Measurements from ENCODE around the gene ATF7IP2. TPM values are rescaled to one million over a fixed set of nuclear protein-coding genes. Genes with fewer than 3 reads are reported as not detected.
"Not testable (repeated sequence)": the region's sequence is repeated elsewhere in the genome, so short reads cannot be mapped to it uniquely, and the experiment has no call there.

The ATF7IP2 gene
- total RNA-seq, 2 donors from 2014 or later = 84.6 to 86.7 TPM

DNA sequence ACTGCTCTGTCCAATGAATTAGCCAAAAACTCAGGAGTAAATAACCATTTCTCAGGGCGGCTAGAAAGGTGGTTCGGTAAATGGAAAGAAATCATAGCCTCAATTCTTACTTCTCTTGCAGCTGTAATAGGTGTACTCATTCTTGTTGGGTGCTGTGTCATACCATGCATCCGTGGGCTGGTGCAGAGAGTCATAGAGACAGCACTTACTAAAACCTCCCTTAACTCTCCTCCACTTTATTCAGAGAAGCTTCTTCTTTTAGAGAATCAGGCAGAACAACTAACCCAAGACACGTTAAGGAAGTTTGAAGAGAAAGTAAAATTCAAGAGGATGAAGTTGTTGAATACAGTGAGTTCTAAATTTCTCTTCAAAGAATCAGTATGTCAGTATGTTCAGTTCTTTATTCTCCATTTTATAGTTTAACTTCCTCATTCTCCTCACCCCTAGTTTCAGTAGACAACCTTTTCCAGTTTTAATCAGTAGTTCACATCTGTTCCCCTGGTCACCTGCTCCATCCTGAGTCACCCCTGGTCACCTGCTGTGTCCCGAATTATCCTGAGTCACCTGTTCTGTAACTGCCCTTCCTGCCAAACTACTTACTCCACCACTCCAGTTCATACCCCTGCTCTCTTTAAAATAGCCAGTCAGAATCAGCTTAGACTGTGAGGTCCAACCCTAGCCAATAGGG is 108.6 kb downstream of the ATF7IP2 start:
- no peak for ATAC-seq
- no peak overlapping the region for H3K27ac Mint-ChIP-seq

GRCh38 chr16:10495031-10495345 is 109.1 kb downstream of the ATF7IP2 start:
- Mint-ChIP-seq H3K36me3 (ENCODE audit: low read depth) (peaks cover 5% of the 10 kb centered on the region), H3K4me3 (no peak overlapping the region), H3K27ac (no peak overlapping the region), H3K27me3 (no peaks in the 10 kb centered on the region), H3K4me1 (peaks cover 2% of the 10 kb centered on the region)
- ATAC-seq (no peak), DNase-seq (no peak)
- no peaks in the 10 kb centered on the region for H3K9me3 ChIP-seq (ENCODE audit: control insufficient read depth, low read length, poor library complexity, severe bottlenecking)

More for the DNA sequence above, 108.6 kb downstream of the ATF7IP2 start:
- no peak for DNase-seq
- no peak overlapping the region for H3K4me3 Mint-ChIP-seq
- H3K27me3 Mint-ChIP-seq = no peaks in the 10 kb centered on the region
- H3K9me3 ChIP-seq (ENCODE audit: control insufficient read depth, low read length, poor library complexity, severe bottlenecking) = no peaks in the 10 kb centered on the region
- peaks cover 2% of the 10 kb centered on the region for H3K4me1 Mint-ChIP-seq
- H3K36me3 Mint-ChIP-seq (ENCODE audit: low read depth) = peaks cover 5% of the 10 kb centered on the region

DNA sequence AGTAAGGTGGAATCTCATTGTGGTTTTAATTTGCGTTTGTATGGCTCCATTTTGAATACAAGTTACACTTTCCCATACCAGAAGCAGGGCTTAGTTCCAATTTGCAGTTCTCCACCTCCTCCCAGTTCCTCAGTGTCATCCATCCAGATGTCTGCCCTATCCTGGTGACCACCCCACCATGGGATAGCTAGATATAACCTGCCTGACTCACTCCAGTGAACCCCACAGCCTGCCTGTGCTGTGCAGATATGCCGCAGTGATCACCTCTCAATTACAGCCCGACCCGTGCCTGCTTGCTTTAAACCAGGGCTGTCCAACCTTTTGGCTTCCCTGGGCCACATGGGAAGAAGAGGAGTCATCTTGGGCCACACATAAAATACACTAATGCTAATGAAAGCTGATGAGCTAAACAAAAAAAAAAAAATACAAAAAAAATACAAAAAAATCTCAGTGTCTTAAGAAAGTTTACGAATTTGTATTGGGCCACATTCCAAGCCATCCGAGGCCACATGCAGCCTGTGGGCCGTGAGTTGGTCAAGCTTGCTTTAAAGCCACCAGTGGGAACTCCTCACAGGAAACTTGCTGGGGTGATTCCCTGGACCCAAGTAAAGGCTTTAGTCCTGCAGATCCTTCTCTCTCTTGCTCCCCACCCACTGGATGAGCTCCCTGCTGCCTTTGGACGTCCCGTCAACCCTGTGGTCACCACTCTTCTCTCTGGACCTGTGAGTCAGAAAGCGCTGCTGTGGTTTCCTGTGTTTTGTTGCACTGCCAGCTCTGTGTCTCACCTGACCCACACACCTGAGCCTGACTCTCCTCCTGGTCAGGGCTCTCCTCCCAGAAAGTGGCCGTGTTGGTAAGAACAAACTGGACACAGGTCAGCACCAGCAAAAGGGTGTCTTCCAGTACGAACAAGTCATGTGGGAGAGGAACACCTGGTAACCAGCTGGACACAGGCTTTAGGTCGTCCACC is 111.6 kb downstream of the ATF7IP2 start:
- Mint-ChIP-seq H3K36me3 (ENCODE audit: low read depth) (peaks cover 5% of the 10 kb centered on the region), H3K4me1 (peaks cover 7% of the 10 kb centered on the region), H3K27me3 (no peaks in the 10 kb centered on the region), H3K27ac (no peak overlapping the region), H3K4me3 (no peak overlapping the region)
- no peaks in the 10 kb centered on the region for H3K9me3 ChIP-seq (ENCODE audit: control insufficient read depth, low read length, poor library complexity, severe bottlenecking)
- DNase-seq (no peak), ATAC-seq (no peak)

DNA sequence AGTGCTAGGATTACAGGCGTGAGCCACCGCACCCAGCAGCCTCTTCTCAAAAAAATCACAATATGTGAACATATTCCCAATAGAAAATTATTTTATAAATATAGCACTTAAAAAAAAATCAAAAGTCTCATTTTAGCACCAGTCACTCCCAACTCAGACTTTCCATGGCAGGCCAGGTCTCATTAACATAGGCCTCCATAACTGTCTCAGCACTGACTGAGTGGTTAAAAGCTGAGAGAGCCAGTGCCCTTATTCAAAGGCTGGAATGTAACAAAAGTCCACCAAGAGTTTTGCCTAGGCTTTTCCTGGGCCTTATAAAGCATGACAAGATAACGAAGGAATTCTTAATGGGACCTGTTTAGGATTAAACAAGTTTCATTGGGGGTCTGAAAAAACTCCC is 114.7 kb downstream of the ATF7IP2 start:
- DNase-seq = no peak
- no peak overlapping the region for H3K4me3 Mint-ChIP-seq
- H3K4me1 Mint-ChIP-seq = peaks cover 15% of the 10 kb centered on the region
- no peak overlapping the region for H3K27ac Mint-ChIP-seq
- H3K9me3 ChIP-seq (ENCODE audit: control insufficient read depth, low read length, poor library complexity, severe bottlenecking) = no peaks in the 10 kb centered on the region
- no peaks in the 10 kb centered on the region for H3K27me3 Mint-ChIP-seq
- H3K36me3 Mint-ChIP-seq (ENCODE audit: low read depth) = no peaks in the 10 kb centered on the region
- ATAC-seq = no peak

GRCh38 chr16:10501016-10501607 is 115.3 kb downstream of the ATF7IP2 start:
- H3K9me3 ChIP-seq (ENCODE audit: control insufficient read depth, low read length, poor library complexity, severe bottlenecking) = no peaks in the 10 kb centered on the region
- no peak overlapping the region for H3K4me3 Mint-ChIP-seq
- no peak overlapping the region for H3K27ac Mint-ChIP-seq
- H3K4me1 Mint-ChIP-seq = peaks cover 15% of the 10 kb centered on the region
- DNase-seq (no peak), ATAC-seq (peak; percentile 37)
- H3K36me3 Mint-ChIP-seq (ENCODE audit: low read depth) = no peaks in the 10 kb centered on the region
- H3K27me3 Mint-ChIP-seq = no peaks in the 10 kb centered on the region

DNA sequence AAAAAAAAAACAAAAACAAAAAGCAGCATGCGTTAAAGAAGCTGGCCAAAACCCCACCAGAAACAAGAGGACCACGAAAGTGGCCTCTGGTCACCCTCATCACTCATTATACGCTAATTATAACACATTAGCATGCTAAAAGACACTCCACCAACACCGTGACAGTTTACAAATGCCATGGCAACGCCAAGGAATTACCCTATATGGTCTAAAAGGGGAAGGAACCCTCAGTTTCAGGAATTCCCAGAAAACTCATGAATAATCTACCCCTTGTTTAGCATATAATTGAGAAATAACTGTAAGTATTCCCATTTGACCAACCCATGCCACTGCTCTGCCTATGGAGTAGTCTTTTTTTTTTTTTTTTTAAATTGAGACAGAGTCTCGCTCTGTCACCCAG is 116.9 kb downstream of the ATF7IP2 start:
- Mint-ChIP-seq H3K36me3 (ENCODE audit: low read depth) (no peaks in the 10 kb centered on the region), H3K4me3 (no peak overlapping the region)
- DNase-seq = no peak

DNA sequence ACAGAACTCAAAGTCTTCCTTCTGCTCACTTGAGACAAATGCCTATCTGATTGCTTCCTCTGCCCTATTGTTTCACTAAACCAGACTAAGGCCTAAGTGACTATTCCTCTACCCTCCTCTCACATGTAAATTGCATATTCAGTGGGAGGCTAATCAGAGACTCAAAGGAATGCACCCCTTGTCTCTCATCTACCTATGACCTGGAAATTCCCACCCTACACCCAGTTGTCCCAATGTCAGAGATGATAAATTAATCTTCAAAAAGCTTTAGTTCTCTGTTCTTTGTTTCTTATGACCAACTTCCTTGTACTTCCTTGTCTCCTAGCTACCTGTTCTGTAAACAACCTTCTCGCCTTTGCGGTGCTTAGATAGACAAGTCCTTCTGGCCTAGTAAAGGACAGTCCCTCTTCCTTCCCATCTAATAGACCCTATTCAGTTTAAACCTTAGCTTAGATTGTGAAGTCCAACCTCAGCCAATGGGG is 118.6 kb downstream of the ATF7IP2 start:
- H3K27ac Mint-ChIP-seq = peak overlapping the region; percentile 30

More for the DNA sequence above, 116.9 kb downstream of the ATF7IP2 start:
- no peaks in the 10 kb centered on the region for H3K27me3 Mint-ChIP-seq
- no peaks in the 10 kb centered on the region for H3K9me3 ChIP-seq (ENCODE audit: control insufficient read depth, low read length, poor library complexity, severe bottlenecking)
- H3K4me1 Mint-ChIP-seq = peaks cover 13% of the 10 kb centered on the region
- ATAC-seq = no peak
- H3K27ac Mint-ChIP-seq = no peak overlapping the region

GRCh38 chr16:10505286-10505685 is 119.4 kb downstream of the ATF7IP2 start:
- H3K27me3 Mint-ChIP-seq; H3K9me3 ChIP-seq (ENCODE audit: control insufficient read depth, low read length, poor library complexity, severe bottlenecking); H3K4me3 Mint-ChIP-seq; H3K27ac Mint-ChIP-seq; DNase-seq; ATAC-seq; H3K36me3 Mint-ChIP-seq (ENCODE audit: low read depth): not testable (repeated sequence)
- H3K4me1 Mint-ChIP-seq = peaks cover 18% of the 10 kb centered on the region

More for the DNA sequence above, 118.6 kb downstream of the ATF7IP2 start:
- H3K27me3 Mint-ChIP-seq = no peaks in the 10 kb centered on the region
- DNase-seq (no peak), ATAC-seq (peak; percentile 64)
- H3K9me3 ChIP-seq (ENCODE audit: control insufficient read depth, low read length, poor library complexity, severe bottlenecking) = no peaks in the 10 kb centered on the region
- no peak overlapping the region for H3K4me3 Mint-ChIP-seq
- peaks cover 14% of the 10 kb centered on the region for H3K4me1 Mint-ChIP-seq
- no peaks in the 10 kb centered on the region for H3K36me3 Mint-ChIP-seq (ENCODE audit: low read depth)

- peaks cover 4% of the 10 kb centered on the region for H3K27me3 Mint-ChIP-seq
- no peak overlapping the region for H3K27ac Mint-ChIP-seq
These were observed 123.7 kb downstream of the ATF7IP2 start for GRCh38 chr16:10509534-10510025.

GRCh38 chr16:10510279-10510678 is 124.4 kb downstream of the ATF7IP2 start:
- H3K4me3 Mint-ChIP-seq = no peak overlapping the region
- peaks cover 7% of the 10 kb centered on the region for H3K4me1 Mint-ChIP-seq
- no peak overlapping the region for H3K27ac Mint-ChIP-seq
- ATAC-seq (no peak), DNase-seq (no peak)
- H3K9me3 ChIP-seq (ENCODE audit: control insufficient read depth, low read length, poor library complexity, severe bottlenecking) = no peaks in the 10 kb centered on the region
- peaks cover 4% of the 10 kb centered on the region for H3K27me3 Mint-ChIP-seq
- H3K36me3 Mint-ChIP-seq (ENCODE audit: low read depth) = no peaks in the 10 kb centered on the region

More at GRCh38 chr16:10509534-10510025, 123.7 kb downstream of the ATF7IP2 start:
- DNase-seq = peak; percentile 27 to 56 (median 34)
- H3K4me1 Mint-ChIP-seq = peaks cover 11% of the 10 kb centered on the region
- peak; percentile 89 for ATAC-seq
- no peak overlapping the region for H3K4me3 Mint-ChIP-seq
- no peaks in the 10 kb centered on the region for H3K9me3 ChIP-seq (ENCODE audit: control insufficient read depth, low read length, poor library complexity, severe bottlenecking)
- H3K36me3 Mint-ChIP-seq (ENCODE audit: low read depth) = no peaks in the 10 kb centered on the region

GRCh38 chr16:10511829-10512228 is 126.0 kb downstream of the ATF7IP2 start:
- H3K9me3 ChIP-seq (ENCODE audit: control insufficient read depth, low read length, poor library complexity, severe bottlenecking) = no peaks in the 10 kb centered on the region
- Mint-ChIP-seq H3K4me1 (peaks cover 7% of the 10 kb centered on the region), H3K27ac (no peak overlapping the region), H3K27me3 (peaks cover 4% of the 10 kb centered on the region), H3K36me3 (ENCODE audit: low read depth) (no peaks in the 10 kb centered on the region), H3K4me3 (no peak overlapping the region)
- ATAC-seq = peak; percentile 37
- DNase-seq = no peak

- ATAC-seq = no peak
- no peaks in the 10 kb centered on the region for H3K36me3 Mint-ChIP-seq (ENCODE audit: low read depth)
- peaks cover 4% of the 10 kb centered on the region for H3K27me3 Mint-ChIP-seq
- H3K4me1 Mint-ChIP-seq = peaks cover 5% of the 10 kb centered on the region
- DNase-seq = peak in 1 of 3 donors; percentile 14
- no peaks in the 10 kb centered on the region for H3K9me3 ChIP-seq (ENCODE audit: control insufficient read depth, low read length, poor library complexity, severe bottlenecking)
- no peak overlapping the region for H3K4me3 Mint-ChIP-seq
- no peak overlapping the region for H3K27ac Mint-ChIP-seq
These were observed 128.7 kb downstream of the ATF7IP2 start for GRCh38 chr16:10514369-10515055.

Data from T-helper 17 cell (primary cell).